CD4-positive, alpha-beta T cell treated with Interferon gamma for 1 hour (primary cell): ENCODE measurements around the gene PRAMEF5.
"Not testable (repeated sequence)": the region's sequence is repeated elsewhere in the genome, so short reads cannot be mapped to it uniquely, and the experiment has no call there.

Experiments used
- DNase-seq: peaks from one replicate; pipeline ENCODE4 v3.0.0-alpha.2; 2020

PRAMEF5 gene

DNA sequence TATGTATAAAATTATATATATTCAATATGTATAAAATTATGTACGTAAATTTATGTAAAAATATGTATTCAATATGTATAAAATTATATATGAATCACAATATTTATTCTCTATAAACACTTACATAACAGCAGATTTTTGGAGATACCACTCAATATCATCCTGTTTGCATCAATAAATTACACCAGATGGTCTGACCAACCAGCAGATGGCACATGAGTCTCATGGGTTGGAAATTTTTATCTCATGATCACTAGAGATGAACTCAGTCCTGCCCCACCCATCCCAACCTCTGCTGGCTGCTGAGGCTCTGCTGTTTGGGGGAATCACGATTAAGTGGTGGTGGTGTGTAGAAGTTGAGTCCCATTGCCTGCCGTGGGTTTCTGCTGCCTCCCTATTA, 25.6 kb downstream of the PRAMEF5 start:
- not testable (repeated sequence) for DNase-seq

DNA sequence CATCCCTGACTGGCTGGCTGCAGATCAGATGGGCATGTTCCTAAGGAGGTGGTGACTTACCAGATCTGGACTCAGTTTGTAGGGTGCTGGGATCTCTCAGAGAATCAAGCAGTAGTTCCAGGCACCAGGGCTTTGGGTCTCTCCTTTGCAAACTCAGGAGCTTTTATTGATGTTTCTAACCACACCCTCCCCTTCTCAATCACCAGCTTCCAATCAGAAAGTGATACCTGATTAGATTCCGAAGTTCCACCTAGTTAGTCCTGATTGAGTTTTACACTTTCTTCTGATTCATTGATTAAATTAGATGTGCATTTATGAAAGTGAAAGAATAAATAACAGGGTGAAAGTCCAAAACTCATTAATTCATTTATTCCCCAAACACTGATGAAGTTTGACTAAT, 31.0 kb downstream of the PRAMEF5 start, which contains the start of gene PRAMEF8:
Gene PRAMEF8 (minus strand): TSS at position 101 of the 400 bp plus-strand sequence. CDS start 1,046 bp downstream, outside the sequence.
- DNase-seq: not testable (repeated sequence)

DNA sequence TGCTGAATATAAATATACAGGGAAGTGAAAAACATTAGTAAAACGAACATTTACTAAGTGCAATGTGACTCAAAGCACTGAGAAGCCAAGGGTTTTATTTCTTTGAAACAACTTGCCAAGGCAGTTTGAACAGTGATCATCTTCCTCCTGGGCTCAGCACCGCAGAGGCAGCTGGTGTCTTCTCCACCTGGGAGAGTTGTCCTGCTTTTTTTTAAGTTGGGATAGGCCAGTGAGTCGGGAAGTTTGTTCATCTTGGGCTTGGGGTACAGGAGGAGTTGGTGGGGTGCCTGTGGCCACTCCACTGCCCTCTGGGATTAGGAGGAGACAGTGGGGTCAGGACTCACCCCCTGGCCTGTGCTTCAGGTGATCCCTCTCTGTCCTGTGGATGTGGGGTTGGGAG, 35.0 kb downstream of the PRAMEF5 start:
- not testable (repeated sequence) for DNase-seq

DNA sequence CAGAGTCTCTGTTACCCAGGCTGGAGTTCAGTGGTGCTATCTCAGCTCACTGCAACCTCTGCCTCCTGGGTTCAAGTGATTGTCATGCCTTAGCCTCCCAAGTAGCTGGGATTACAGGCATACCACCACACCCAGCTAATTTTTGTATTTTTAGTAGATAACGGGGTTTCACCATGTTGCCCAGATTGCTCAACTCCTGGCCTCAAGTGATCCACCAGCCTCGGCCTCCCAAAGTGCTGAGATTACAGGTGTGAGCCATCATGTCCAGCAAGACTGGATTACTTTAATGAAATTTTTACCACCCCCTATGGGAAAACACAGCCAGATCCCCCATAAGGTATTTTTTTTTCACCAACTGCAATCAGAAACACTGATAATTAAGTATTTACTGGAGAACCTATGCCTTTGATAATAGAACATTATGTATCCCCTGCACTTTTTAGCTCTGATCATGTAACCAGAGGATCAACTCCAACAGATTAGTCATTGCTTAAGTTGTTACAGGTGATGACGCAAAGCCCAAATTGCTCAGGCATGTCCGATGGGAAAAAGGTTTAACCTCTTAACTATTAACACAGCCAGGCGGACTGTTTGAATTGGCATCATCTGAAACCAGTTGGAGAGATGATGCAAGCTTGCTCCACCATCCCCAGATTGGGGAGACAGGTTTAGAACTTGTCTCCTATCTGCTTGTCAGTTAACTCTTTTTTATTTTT, 43.4 kb downstream of the PRAMEF5 start:
- DNase-seq: not testable (repeated sequence)

DNA sequence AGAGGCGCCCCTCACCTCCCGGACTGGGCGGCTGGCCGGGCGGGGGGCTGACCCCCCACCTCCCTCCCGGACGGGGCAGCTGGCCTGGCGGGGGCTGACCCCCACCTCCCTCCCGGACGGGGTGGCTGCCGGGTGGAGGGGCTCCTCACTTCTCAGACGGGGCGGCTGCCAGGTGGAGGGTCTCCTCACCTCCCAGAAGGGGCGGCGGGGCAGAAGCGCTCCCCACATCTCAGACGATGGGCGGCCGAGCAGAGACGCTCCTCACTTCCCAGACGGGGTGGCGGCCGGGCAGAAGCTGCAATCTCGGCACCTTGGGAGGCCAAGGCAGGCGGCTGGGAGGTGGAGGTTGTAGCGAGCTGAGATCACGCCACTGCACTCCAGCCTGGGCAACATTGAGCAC, 44.7 kb downstream of the PRAMEF5 start:
- not testable (repeated sequence) for DNase-seq

DNA sequence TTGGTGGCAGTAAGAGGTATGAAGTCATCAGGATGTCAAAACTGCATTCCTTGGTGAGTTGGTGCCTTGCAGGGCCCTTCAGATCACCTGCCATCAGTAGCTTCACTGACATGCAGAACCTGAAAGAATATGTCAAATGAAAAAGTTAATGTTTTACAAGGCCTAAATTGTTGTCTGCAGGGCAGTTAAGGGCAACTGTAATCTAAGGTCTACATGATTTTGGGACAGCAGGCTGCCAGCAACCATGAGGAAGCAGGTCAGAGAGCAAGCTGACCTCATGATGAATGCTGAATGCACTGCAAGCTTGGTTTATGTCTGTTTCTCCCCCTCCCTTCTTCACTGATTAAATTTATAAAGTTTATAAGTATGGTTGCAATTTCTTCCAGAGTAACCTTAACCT, 48.2 kb downstream of the PRAMEF5 start:
- DNase-seq: not testable (repeated sequence)

DNA sequence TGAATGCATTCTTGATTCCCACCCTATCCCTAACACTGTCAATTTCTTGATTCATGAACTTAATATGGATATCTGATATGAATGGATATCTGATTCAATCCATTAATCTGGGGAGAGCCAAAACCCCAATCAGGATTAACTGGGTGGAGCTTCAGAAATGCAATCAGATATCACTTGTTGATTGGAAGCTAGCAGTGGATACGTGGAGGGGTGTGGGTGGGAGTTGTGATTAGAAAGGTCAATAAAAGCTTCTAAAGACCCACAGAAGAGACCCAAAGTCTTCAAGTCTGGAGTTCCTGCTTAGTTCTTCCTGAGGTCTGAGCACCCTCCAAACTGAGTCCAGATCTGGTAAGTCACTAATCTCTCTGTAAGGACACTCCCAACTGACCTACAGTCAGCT, 49.2 kb downstream of the PRAMEF5 start, which contains the start of gene PRAMEF33:
Gene PRAMEF33 (plus strand): TSS at position 301 of the 400 bp plus-strand sequence. CDS start 2,416 bp downstream, outside the sequence.
- DNase-seq: not testable (repeated sequence)
